SIG-M5 (cell line): ENCODE data around the gene SRI.
"Not testable (repeated sequence)": the region's sequence is repeated elsewhere in the genome, so short reads cannot be mapped to it uniquely, and the experiment has no call there.

Experiments
- DNase-seq: peaks from one replicate; lab custom pipeline; 2025; lab: John Stamatoyannopoulos, UW

SRI gene

GRCh38 chr7:88176190-88176589 lies 43.6 kb downstream of the SRI start:
- no peak for DNase-seq

- DNase-seq = no peak
Observed at GRCh38 chr7:88172842-88173241, 47.0 kb downstream of the SRI start.

DNA sequence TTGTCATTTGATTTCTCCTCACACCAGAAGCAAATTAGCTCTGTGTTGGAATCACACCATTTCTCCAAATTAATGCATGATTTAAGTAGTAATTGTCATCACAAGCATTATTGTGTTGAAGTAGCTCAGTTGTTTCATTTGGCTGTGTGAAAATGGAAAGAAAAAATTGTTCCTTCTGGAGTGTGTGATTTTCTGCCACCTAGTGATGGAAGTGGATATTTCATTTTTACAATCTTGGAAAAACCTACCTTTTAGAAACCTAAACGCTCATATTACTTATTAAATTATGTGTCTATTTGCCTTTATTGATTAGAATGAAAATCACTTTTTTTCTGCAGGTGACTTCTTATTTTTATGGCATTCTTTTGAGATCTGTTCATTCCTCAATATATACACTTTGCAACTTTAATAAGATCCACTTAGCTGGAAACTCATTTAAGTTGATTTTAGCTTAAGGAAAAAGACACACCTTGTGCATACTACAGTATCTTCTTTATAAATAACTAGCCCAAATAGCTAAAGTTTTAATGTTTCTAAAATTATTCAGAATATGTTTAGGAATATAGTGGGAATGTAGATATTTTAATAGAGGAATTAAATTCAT lies 50.0 kb downstream of the SRI start:
- no peak for DNase-seq

- no peak for DNase-seq
Observed at GRCh38 chr7:88167721-88168120, 52.1 kb downstream of the SRI start.

DNA sequence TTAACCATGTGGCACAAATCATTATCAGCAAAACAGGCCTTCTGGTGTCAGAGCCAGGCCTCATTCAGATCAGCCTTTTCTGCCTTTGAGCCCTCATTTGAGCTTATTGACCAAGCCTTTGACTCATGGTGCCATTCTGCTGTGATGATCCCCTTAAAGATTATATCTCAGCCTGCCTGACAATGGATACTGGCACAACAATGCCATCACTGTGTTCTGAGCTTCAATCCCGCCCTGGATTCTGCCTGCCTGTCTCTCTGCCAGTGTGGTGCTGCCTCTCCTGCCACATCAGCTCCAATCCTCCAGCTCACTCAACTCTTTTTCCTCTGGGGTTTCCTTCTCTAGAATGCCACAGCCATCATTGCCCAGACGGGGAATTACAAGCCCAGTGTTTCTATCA lies 52.6 kb downstream of the SRI start:
- no peak for DNase-seq

- no peak for DNase-seq
Observed at GRCh38 chr7:88165697-88166096, 54.1 kb downstream of the SRI start.

- DNase-seq = not testable (repeated sequence)
Observed at GRCh38 chr7:88159741-88160140, 60.1 kb downstream of the SRI start.

- DNase-seq = no peak
Observed at GRCh38 chr7:88156356-88156755, 63.5 kb downstream of the SRI start.

DNA sequence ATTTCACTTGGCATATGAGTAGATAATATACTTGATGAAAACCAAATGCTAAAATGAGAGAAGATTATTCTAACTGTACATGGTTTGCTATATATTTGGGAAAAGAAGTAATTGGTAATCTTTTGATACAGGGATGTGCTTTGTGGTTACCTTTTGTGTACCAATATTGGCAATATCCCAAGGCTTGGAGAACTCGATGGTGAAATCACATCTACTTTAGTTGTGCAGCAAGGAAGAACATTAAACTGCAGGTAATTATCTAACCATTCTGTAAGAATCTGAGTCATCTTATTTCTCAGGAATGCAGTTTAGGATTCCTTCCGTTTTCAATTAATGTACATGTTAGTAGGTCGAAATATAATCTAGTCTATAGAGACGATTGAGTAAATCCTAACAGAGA lies 64.1 kb downstream of the SRI start:
- no peak for DNase-seq
